NCI-H2107 treated with DMSO at 0.1 percent for 48 hours (cell line): ENCODE data around the gene BSND.

Experiments used
- DNase-seq: peaks from one replicate; lab custom pipeline; 2025; ENCODE audit not compliant: unreplicated experiment; lab: John Stamatoyannopoulos, UW

Gene BSND

GRCh38 chr1:55059302-55060132 is 60.8 kb downstream of the BSND start:
- no peak for DNase-seq

DNA sequence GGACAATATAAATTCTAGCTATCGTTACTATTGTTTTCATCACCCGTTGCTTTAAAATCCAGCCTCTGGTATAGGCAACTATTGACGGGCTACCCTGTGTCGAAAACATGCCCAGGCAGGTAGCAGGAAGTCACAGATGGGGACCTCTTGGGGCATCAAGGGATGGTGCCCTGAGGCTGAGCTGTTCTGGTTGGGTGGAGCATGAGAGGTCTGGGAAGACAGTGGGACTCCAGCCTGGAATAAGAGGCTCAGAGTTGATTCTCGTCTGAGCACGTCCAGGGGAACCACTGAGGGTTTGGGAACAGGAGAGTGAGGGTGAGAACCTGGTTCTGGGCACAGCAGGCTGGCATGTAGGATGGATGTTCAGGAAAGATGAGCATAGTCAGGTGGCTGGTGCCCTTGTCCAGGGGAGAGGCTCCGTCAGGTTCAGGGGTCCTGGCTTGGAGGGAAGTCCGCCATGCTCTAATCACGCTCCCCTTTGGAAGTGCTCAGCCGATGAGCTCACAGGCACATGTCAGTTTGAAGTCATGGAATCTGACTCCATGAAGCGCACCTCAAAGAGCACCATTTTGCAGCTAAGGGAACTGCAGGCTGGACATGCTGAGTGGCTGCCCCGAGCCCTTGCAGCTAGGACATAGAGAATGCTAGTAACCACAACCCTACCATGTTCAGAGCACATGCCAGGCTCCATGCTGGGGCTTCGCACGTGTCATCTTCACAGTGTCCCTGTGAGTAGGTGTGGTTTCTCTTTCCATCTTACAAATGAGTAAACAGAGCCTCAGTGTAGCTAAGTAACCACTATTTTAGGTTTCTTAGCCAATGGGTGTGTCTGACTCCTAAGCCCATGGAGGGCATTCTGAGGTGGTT is 61.6 kb downstream of the BSND start:
- no peak for DNase-seq

DNA sequence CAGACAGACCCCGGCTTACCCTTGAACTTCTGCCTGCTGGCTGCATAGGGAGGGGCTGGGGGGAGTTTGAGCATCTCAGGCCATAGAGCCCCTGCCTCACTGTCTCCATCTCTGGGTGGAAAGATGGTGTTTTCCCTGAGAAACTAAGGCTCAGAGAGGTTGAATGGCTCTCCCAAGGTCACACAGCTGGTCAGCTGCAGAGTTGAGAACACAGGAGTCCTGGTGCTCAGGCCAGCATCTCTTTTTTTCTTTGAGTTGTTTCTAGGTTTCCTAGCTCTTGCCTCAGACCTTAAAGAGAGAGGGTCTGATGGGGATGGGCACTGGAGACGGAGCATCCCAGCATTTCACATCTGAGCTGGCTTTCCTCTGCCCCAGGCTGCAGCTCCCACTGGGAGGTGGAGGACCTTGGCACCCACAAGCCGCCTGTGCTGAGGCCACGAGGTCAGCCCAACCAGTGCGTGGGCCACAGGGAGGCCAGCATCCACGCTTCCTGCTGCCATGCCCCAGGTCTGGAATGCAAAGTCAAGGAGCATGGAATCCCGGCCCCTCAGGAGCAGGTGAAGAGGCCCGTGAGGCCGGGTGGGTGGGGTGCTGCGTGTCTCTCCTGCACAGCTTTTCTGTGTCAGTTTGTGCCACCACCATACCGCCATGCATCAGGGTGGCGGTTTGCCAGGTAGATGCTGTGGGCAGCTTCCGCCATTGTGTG is 62.4 kb downstream of the BSND start:
- no peak for DNase-seq
